ENCODE results near the gene VSTM2L.
A peak's percentile ranks its signal among the peaks of the same experiment; 100 is the strongest.

VSTM2L gene

GRCh38 chr20:37971561-37972127 is 68.7 kb downstream of the VSTM2L start:
- DNase-seq = no peak

GRCh38 chr20:37972256-37973058 is 69.5 kb downstream of the VSTM2L start:
- no peak for DNase-seq

GRCh38 chr20:37973059-37973910 is 70.4 kb downstream of the VSTM2L start:
- no peak for DNase-seq

- DNase-seq = no peak
These were observed 74.0 kb downstream of the VSTM2L start for GRCh38 chr20:37976887-37977286.

GRCh38 chr20:37977338-37977737 is 74.4 kb downstream of the VSTM2L start:
- no peak for DNase-seq

GRCh38 chr20:37977786-37978185 is 74.9 kb downstream of the VSTM2L start:
- DNase-seq = no peak

- DNase-seq = no peak
These were observed 76.4 kb downstream of the VSTM2L start for GRCh38 chr20:37979021-37979985.

- DNase-seq = no peak
These were observed 77.5 kb downstream of the VSTM2L start for GRCh38 chr20:37980383-37980782.

GRCh38 chr20:37980876-37981275 is 77.9 kb downstream of the VSTM2L start:
- no peak for DNase-seq

GRCh38 chr20:37981568-37981967 is 78.6 kb downstream of the VSTM2L start:
- DNase-seq = no peak

GRCh38 chr20:37983286-37983685 is 80.4 kb downstream of the VSTM2L start:
- no peak for DNase-seq

- no peak for DNase-seq
These were observed 81.3 kb downstream of the VSTM2L start for GRCh38 chr20:37984018-37984785.

- no peak for DNase-seq
These were observed 83.3 kb downstream of the VSTM2L start for GRCh38 chr20:37986044-37986858.

GRCh38 chr20:37986873-37987601 is 84.1 kb downstream of the VSTM2L start:
- DNase-seq = no peak

GRCh38 chr20:37987602-37988290 is 84.8 kb downstream of the VSTM2L start:
- DNase-seq = no peak

GRCh38 chr20:37988306-37988954 is 85.5 kb downstream of the VSTM2L start:
- no peak for DNase-seq

- DNase-seq = peak; percentile 46
These were observed 86.8 kb downstream of the VSTM2L start for GRCh38 chr20:37989601-37990295.

- DNase-seq = peak; percentile 93
These were observed 87.7 kb downstream of the VSTM2L start for GRCh38 chr20:37990571-37991151.

Data from activated CD4-positive, alpha-beta T cell treated with anti-CD3 and anti-CD28 coated beads, Interleukin-2, amount 50 U/mL, for 16 hours (primary cell).